HG03097 (cell line): ENCODE data around the gene FAM184A.

ENCODE experiments used
- ATAC-seq: cut with Tn5 transposase; IDR thresholded peaks from one replicate; pipeline ENCODE4 v1.9.1; 2021; ENCODE audit not compliant: unreplicated experiment, low FRiP score

FAM184A gene

DNA sequence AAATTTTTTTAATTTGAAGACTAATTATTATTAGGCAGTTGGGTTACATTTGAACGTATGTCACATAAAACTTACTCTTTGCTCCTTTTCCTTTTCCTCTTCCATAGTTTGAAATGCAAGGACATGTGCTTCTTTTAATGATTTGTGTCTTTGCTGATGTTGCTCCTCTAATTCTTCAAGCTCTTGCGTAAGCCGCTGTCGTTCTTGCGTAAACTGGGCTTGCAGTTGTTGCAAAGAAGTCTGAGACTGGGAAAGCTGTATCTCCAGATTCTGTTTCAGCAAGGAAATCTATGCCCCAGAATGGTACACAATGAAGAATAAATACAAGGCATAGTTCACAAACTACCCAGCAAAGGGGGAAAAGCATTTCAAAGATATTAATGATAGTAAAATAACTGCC, 98.4 kb downstream of the FAM184A start:
- ATAC-seq: no peak

DNA sequence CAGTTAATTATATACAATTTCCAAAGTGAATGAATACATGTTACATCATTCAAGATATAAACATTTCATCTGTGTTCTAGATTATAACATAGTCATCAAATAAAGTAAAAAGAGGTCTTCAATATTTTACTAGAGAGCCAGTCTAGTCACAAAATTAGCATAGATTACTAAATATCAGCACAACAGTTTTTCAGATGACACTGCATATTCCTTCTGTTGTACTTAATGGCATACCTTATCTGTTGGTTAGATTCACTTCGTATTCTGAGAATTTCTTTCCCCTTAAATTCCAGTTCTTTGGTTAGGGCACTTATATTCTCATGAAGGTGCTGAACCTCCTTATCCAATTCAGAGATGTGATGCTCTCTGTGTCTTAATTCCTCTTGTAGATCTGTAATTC, 103.7 kb downstream of the FAM184A start:
- no peak for ATAC-seq

DNA sequence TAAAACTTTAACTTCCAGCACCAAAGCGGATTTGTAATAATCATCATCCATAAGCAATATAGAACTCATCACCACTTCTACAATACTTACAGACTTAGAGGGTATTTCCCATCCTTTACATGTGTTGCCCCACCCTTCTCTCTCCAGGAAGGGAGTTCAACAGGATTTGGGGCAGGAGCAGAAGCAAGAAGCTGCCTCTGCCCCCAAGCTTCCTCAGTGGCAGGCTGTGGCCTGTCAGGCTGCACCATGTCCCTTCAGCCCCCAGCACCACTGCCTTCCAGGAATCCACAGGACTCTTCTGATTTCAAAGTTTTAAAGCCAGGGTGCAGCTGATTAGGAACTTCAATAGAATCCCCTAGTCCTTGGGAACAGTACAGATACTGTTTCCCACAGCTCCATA, 106.8 kb downstream of the FAM184A start:
- no peak for ATAC-seq

DNA sequence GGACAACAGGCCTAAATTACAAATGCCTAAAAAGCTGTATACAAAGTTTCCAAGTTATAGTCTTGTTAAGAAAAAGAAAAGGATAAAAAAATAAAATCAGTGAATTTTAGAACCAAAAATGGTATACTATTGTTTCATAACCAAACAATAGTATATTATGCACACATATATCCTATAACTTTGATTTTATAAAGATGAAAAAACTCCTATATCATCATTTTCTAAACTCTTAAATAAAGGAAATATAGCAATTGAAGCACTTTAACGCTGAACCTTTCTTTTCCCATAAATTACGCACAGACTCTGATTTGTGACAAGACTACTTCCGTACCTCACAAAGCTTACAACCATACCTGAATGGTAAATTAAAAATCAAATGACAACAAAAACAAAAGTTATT, 107.6 kb downstream of the FAM184A start:
- no peak for ATAC-seq

DNA sequence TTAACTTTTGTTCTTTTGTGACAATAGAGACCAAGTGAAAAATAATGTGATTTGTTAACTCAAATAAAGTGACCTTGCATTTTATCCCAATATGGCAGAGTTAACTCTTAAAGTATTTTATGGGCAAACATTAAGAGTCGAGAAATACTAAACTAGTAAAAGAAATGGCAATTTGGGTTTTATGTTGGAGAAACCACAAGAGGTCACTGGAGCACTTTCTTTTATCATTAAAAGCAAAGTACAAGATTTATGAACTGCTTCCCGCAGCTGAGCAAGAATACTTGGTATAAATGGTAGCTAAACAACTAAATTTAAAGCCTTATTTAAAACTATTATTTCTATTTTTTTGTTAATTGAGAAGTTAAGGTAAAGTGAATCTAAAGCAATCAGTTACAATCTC, 110.0 kb downstream of the FAM184A start:
- no peak for ATAC-seq

DNA sequence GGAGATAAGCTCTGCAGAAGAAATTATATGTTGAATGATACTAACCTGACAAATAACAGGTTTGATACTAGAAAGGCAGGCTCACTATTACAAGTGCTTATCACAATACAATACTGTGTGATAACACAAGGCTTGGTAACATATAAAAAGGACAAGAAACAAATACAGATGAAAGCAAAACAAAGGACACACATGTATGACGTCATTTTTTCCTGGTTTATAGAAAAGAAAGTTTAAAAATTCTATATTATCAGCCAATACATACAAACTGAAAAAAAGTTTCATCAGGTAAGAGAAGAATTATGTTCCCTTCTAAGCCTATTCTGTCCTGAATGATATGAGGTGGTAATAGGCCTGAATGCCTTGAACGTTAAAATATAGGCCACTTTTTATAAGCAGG, 111.2 kb downstream of the FAM184A start:
- no peak for ATAC-seq

DNA sequence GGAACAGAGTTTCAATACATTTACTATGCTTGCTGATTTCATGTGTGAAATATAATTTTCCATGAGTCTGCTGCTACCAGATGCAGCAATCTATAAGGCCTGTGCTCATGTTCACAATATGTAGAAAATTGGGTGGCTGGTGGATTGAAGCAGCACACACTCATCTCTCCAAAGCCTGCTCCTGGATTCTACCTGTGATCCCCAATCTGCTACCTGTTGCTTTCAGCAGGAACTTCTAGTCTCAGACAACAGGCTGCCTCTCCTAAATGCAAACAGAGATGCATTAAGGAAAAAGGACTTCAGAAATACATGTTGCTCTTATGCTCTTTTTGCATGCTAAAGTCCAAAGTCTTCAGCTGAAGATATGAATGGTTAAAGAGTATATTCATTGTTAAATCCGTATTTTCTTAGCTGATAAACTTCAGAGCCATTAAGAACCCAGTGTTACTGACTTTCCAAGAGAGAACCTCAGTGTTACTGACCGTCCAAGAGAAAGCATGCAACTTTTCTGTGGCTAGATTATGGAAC, 112.6 kb downstream of the FAM184A start:
- ATAC-seq: no peak

DNA sequence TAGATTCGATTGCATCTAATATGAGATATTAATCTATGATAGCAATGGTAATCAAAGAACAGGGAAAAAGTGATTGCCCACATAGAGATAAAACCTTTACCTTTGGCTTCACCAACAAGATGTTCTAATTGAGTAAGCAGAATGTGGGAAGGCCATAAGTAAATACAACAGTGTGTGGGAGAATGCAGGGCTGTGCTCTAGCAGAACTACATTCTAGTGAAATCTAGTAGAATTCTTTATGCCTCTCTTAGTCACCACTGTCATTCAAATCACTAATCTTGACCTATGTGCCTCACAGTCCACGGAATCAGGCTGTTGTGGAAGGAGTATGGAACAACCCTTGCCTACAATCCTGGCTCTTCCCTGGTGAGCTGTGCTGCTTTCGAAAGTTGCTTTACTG, 113.1 kb downstream of the FAM184A start:
- no peak for ATAC-seq

DNA sequence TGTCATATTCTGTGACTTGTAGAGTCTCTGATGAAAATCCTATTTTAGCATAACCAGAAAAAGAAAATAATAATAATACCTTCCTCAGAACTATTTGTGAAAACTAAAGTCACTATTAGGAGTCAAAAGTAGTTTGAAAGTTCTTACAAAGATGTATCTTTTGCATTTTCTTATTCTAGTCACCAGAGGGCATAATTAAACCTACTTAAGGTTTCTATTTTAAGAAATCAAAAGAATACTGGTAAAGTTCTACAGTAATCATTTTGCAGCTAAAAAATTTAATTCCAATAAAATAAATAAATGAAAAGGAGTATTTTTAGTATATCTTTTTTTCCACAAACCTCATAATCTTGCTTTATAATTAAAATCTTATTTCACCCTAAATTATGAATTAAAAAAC, 115.5 kb downstream of the FAM184A start:
- no peak for ATAC-seq

DNA sequence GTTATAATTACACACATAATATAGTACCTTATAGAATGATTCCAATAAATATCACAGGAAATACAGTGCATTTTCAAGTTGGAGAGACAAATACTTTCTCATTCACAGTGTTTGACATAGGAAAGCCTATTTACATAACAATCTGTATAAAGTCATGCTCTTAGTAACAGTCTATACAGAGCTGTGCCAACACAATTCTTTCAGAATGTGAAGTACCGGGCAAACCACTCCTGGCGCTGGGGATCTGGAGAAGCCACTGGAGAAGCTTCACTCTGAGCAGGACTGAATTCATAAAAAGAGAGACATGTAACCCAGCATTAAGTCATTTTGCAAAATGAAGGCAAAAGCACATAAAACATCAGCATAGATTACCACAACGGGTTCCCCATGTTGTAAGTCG, 118.6 kb downstream of the FAM184A start:
- no peak for ATAC-seq

DNA sequence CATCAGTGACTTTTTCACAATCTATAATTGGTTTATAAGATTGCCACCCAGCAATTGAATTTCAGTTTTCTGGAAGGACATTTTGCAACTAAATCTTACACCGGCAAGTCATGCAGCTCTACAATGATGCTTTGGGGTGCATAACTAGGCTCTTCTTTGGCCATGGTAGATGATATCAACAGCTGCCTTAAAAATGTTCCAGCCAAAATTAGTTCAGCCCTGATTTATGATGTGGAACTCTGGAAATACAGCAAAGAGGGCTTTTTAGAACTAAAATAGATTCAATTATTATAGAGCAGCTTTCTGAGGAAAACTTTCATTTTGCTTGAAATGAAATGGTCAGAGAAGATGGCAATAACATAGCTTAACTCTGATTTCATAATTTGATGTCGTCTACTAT, 125.1 kb downstream of the FAM184A start:
- ATAC-seq: no peak

DNA sequence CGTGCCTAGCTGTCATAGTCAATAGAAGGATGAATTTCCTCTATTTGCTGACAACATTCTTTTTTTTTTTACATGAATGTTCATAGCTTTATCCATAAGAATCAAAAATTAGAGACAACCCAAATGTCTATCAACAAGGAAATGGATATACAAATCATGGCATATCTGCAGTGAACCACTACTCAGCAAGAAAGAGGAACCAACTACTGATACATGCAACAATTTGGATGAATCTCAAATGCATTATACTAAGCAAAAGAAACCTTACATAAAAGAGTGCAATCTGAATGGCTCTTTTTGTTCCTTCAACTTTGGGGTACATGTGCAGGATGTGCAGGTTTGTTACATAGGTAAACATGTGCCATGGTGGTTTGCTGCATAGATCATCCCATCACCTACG, 125.8 kb downstream of the FAM184A start:
- no peak for ATAC-seq

DNA sequence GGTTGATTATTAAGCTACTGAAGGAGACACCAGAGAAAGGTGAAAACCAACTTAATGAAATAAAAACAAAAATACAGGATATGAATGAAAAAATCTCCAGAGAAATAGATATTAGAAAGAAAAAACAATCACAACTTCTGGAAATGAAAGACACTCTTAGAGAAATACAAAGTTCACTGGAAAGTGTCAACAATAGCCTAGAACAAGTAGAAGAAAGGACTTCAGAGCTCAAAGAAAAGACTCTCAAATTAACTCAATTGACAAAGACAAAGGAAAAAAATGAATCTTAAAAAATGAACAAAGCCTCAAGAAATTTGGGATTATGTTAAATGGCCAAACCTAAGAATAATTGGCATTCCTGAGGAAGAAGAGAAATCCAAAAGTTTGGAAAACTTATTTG, 133.2 kb downstream of the FAM184A start:
- no peak for ATAC-seq

DNA sequence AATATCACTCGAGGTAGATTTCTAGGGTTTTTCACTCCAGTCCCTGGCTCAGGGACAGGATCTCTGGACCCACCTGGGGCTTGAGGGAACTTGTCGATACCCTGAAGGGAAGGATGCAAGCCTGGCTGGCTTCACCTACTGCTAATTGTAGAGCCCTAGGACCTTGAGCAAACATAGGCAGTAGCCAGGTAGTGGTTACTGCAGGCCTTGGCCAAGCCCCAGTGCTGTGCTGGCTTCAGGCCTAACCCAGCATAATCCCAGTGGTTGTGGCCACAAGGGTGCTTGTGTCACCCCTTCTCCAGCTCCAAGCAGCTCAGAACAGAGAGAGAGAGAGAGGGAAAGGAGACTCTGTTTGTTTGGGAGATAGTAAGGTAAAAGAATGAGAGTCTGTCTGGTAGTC, 137.7 kb downstream of the FAM184A start:
- no peak for ATAC-seq

DNA sequence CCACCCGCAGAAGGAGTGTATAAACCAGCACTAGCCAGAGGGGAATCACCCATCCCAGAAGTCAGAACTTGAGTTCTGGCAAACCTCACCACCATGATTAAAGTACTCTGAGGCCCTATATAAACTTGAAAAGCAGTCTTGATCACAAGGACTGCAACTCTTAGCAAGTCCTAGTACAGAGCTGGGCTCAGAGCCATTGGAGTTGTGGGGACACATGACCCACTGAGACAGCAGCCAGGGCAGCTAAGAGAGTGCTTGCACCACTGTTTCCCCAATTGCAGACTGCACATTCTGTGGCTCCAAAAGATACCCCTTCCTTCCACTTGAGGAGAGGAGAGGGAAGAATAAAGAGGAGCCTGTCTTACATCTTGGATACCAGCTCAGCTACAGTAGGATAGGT, 138.8 kb downstream of the FAM184A start:
- no peak for ATAC-seq

DNA sequence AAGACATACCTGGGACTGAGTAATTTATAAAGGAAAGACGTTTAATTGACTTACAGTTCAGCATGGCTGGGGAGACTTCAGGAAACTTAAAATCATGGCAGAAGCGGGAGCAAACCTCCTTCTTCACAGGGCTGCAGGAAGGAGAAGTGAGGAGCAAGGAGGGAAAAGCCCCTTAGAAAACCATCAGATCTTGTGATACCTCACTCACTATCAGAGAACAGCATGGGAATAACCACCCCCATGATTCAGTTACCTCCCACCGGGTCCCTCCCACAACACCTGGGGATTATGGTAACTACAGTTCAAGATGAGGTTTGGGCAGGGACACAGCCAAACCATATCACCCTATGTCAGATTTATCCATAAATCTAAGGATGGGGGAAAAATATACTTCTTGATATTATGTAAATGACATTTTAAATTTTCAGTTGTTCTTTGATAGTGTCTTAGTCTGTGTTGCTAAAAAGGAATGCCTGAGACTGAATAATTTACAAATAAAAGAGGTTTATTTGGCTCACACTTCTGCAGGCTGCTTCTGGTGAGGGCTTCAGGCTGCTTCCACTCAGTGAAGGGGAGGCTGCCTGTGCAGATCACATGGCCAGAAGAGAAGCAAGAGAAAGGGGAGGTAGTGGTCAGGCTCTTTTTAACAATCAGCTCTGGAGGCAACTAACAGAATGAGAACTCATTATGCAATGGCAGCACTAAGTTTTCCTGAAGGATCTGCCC, 142.3 kb downstream of the FAM184A start:
- ATAC-seq: no peak

DNA sequence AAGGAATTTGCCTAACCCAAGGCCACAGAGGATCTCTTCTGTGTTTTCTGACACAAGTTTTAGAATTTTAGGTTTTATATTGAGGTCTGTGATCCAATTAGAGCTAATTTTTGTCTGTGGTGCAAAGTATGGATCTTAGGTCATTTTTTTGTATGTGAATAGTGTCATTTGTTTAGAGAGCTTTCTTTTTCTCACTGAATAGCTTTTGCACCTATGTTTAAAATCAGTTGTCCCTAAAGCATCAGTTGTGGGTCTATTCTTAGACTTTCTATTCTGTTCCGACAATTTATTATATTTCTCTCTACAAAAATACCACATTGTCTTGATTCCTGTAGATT, 143.2 kb downstream of the FAM184A start:
- no peak for ATAC-seq

DNA sequence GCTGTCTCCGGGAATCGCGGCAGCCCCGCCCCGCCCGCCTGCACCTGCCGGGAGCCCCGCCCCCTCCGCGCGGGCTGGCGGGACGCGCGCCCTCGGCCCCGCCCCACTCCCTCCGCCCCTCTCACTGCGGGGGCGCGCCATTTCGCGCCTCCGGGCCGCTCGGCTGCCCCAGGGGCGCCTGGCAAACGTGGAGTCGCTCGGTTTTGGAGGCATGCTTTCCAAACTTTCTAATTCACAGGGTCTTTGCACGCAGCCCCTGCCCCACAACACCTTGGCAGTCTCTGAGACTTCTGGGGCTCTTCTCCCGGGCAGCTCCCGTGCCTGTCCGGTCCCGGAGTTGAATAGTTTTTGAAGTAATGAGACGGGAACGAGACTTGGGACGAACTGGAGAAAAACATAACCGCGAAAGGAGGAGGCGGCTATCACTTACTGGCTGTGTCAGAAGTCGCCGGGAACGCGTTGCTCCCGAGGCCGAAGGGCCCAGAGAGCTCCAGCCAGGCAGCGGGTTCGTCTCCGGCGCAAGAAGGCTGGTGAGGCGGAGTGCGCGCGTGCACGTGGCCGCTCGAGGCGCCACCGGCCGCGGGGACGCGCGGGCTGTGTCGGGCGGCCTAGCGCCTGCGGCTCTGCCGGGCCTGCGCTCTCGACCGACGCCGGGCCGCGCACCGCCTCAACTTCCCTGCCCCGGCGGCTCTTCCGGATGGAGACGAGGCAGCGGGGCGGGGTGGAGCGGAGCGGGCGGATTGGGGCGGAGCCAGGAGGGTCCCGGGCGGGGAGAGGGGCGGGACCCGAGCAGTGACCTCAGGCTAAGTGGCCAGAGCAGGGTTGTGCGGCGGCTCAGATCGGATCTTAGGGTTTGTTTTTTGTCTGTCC, 143.8 kb downstream of the FAM184A start, which contains the start of gene MCM9:
MCM9 (minus strand) TSS at position 699 of the 870 bp plus-strand sequence. CDS start 3,436 bp downstream, outside the sequence.
- ATAC-seq: peak; percentile 96

DNA sequence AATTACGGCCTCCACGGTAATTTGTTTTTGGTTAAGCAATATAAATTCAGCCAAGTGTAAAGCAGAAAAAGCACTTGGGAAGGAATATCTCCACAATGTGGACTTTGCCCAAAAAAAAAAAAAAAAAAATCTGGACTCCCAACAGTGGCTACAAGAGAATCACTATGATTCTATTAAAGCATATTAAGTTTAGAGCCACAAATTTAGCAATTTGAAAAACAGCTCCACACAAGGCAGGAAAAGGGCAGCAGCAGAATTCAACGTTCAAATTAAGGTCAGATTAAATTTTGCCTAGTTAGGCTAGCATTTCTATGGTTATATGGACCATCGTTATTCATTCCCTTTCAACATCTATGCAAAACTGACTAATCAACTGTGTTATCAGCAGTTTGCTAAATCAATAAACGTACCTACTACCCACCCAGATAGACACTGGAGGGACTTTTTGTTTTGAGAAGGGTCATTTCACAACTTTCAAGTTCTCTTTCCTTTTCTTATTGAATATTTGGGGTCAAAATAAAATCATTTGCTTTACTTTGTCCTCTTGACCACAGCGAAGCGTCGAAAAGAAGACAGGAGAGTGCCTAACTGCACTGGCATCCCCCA, 144.5 kb downstream of the FAM184A start:
- ATAC-seq: no peak

DNA sequence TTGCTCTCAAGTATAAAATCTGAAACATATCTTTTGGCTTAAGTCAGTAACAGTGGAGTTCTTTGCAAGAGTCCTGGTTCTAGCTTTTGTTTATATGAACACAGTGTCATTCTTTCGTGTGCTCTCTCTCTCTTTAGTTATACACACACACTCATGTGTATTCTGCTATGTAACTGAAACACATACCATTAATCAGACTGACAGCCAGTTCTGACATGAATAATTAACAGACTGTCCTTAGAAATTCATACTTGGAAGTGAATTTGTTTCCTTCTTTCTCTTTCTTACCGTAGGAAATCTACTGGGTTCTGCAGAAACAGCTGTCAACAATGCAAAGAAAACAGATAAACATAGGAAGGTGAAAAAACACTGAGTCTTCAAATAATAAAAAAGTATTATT, 146.0 kb downstream of the FAM184A start:
- no peak for ATAC-seq

DNA sequence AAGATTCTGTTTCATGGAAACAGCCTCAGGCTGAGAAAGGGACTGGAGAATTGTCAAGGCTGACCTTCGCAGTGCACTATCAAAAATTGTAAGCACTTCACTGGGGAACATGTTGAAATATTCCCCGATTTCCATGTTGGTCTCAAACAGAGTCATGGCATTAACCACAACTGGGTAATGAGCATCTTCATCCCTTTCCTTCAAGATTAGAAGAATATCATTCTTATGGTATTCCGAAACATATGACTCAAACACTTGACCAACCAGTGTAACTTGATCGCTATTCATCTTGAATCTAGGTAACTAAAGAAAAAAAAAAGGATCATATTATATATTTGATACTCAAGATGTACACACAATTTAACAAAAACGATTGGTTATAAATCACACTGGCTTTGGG, 147.0 kb downstream of the FAM184A start:
- no peak for ATAC-seq
